GM23338 (cell line): ENCODE data around the gene TERB1. TPM values are rescaled to one million over a fixed set of nuclear protein-coding genes. Genes with fewer than 3 reads are reported as not detected.

Experiments
- ATAC-seq: fragments of 200-7000 bp; cut with Tn5 transposase; 3 replicates; pipeline ENCODE4 v1.9.1; 2020
- DNase-seq: peaks from one replicate; pipeline ENCODE4 v3.0.0-alpha.2; 2015; ENCODE audit warnings: low spot score
- H2AFZ ChIP-seq: fragments of 200-600 bp; sonication (generic); 2 replicates; pipeline ENCODE4 v1.8.0; 2016; ENCODE audit warnings: antibody characterized with exemption, mild to moderate bottlenecking, moderate library complexity
- H3F3A ChIP-seq: fragments of 200-600 bp; sonication (generic); replicated peaks from 2 replicates; pipeline ENCODE4 v1.8.0; 2017; ENCODE audit warnings: antibody characterized with exemption, mixed run types, low read depth
- H3K27ac ChIP-seq: fragments of 200-600 bp; sonication (generic); 2 replicates; pipeline ENCODE4 v1.6.1; 2016; ENCODE audit warnings: low read depth
- H3K27me3 ChIP-seq: fragments of 200-600 bp; sonication (generic); 2 replicates; pipeline ENCODE4 v1.8.0; 2016; ENCODE audit warnings: mild to moderate bottlenecking, mixed run types, moderate library complexity; ENCODE audit not compliant: insufficient read depth
- H3K36me3 ChIP-seq: fragments of 200-600 bp; sonication (generic); 2 replicates; pipeline ENCODE4 v1.8.0; 2016; ENCODE audit warnings: mild to moderate bottlenecking; ENCODE audit not compliant: insufficient read depth
- H3K4me1 ChIP-seq: fragments of 200-600 bp; sonication (generic); 2 replicates; pipeline ENCODE4 v1.8.0; 2016; ENCODE audit warnings: mild to moderate bottlenecking, moderate library complexity; ENCODE audit not compliant: insufficient read depth
- H3K4me2 ChIP-seq: fragments of 200-600 bp; sonication (generic); 2 replicates; pipeline ENCODE4 v1.7.1; 2017; ENCODE audit warnings: mixed run types
- H3K4me3 ChIP-seq: fragments of 200-600 bp; sonication (generic); 2 replicates; pipeline ENCODE4 v1.6.1; 2016; ENCODE audit warnings: mixed run types
- H3K79me2 ChIP-seq: fragments of 200-600 bp; sonication (generic); replicated peaks from 2 replicates; pipeline ENCODE4 v1.8.0; 2017; ENCODE audit warnings: mild to moderate bottlenecking; ENCODE audit not compliant: insufficient read depth
- H3K9me2 ChIP-seq: fragments of 200-600 bp; sonication (generic); 2 replicates; pipeline ENCODE4 v1.8.0; 2017; ENCODE audit not compliant: insufficient read depth
- H4K20me1 ChIP-seq: fragments of 200-600 bp; sonication (generic); replicated peaks from 2 replicates; pipeline ENCODE4 v1.8.0; 2017; ENCODE audit warnings: mild to moderate bottlenecking; ENCODE audit not compliant: insufficient read depth
- H3K27ac Mint-ChIP-seq: 2 replicates; pipeline ENCODE4 v1.8.0; 2020; ENCODE audit warnings: inconsistent platforms, mild to moderate bottlenecking, moderate library complexity, mixed read lengths
- H3K27me3 Mint-ChIP-seq: 3 replicates; pipeline ENCODE4 v1.8.0; 2022; ENCODE audit warnings: low read depth, mild to moderate bottlenecking, moderate library complexity, mixed read lengths, inconsistent platforms; ENCODE audit not compliant: insufficient read depth, poor library complexity
- H3K36me3 Mint-ChIP-seq: 3 replicates; pipeline ENCODE4 v1.8.0; 2021; ENCODE audit warnings: low read depth, mild to moderate bottlenecking, inconsistent platforms, moderate library complexity, mixed read lengths
- H3K4me1 Mint-ChIP-seq: 3 replicates; pipeline ENCODE4 v1.8.0; 2020; ENCODE audit warnings: mild to moderate bottlenecking, inconsistent platforms, mixed read lengths
- H3K4me3 Mint-ChIP-seq: 3 replicates; pipeline ENCODE4 v1.8.0; 2021; ENCODE audit warnings: moderate library complexity, mild to moderate bottlenecking, inconsistent platforms, mixed read lengths
- H3K9me3 Mint-ChIP-seq: 3 replicates; pipeline ENCODE4 v1.8.0; 2020; ENCODE audit warnings: moderate library complexity, mild to moderate bottlenecking, inconsistent platforms, mixed read lengths
- EZH2 ChIP-seq: fragments of 200-600 bp; sonication (generic); IDR thresholded peaks from one replicate; pipeline ENCODE4 v1.8.0; 2017; ENCODE audit warnings: antibody characterized with exemption, mild to moderate bottlenecking, low read depth; ENCODE audit not compliant: unreplicated experiment
- JUNB ChIP-seq: IDR thresholded peaks from one replicate; pipeline ENCODE4 v1.6.1; 2016; ENCODE audit warnings: antibody characterized with exemption; ENCODE audit not compliant: unreplicated experiment
- NANOG ChIP-seq: IDR thresholded peaks from 2 replicates; pipeline ENCODE4 v1.6.1; 2016; ENCODE audit warnings: antibody characterized with exemption, borderline replicate concordance
- POLR2AphosphoS5 ChIP-seq: IDR thresholded peaks from 2 replicates; pipeline ENCODE4 v1.6.1; 2016; ENCODE audit warnings: antibody characterized with exemption, low read depth
- STAT1 ChIP-seq: IDR thresholded peaks from one replicate; pipeline ENCODE4 v1.6.1; 2016; ENCODE audit warnings: antibody characterized with exemption; ENCODE audit not compliant: unreplicated experiment
- ZNF114 ChIP-seq: fragments of 250-450 bp; sonication (Bioruptor Pico); IDR thresholded peaks from 2 replicates; pipeline ENCODE4 v1.5.0; 2020; ENCODE audit warnings: mild to moderate bottlenecking, moderate library complexity
- ZNF331 ChIP-seq: fragments of 250-450 bp; sonication (Bioruptor Pico); IDR thresholded peaks from 2 replicates; pipeline ENCODE4 v1.5.0; 2020; ENCODE audit warnings: low read depth, mild to moderate bottlenecking, moderate library complexity
- polyA plus RNA-seq: library from polyadenylated mRNA; unstranded; fragments of >200 nt; fragmentation: Nextera tagmentation; extraction: Ambion mirVana; gene quantifications from 2 replicates; pipeline ENCODE4 v1.2.1, GENCODE V29; 2016
- total RNA-seq: library from RNA; depleted of rRNA; stranded (reverse); fragments of >200 nt; shearing (Covaris generic); gene quantifications from 2 replicates; pipeline ENCODE4 v1.2.3, GENCODE V29; 2014
- TF ChIP-seq, protein P1 (sequence below), 2 experiments: fragments of 200-600 bp in 1 of 2; sonication (generic) in 1 of 2; conservative IDR thresholded peaks; 2 replicates each; pipeline versions ENCODE4 v1.5.1 to v1.6.1; 2016 to 2017; ENCODE audit warnings: antibody characterized with exemption in 2 of 2, low read depth in 2 of 2, mild to moderate bottlenecking in 2 of 2, moderate library complexity in 1 of 2
- TF ChIP-seq, protein P2 (sequence below): fragments of 250-450 bp; sonication (Bioruptor Pico); IDR thresholded peaks from 2 replicates; pipeline ENCODE4 v1.5.0; 2020; ENCODE audit warnings: mild to moderate bottlenecking, moderate library complexity
- TF ChIP-seq, protein P3 (sequence below): IDR thresholded peaks from one replicate; pipeline ENCODE4 v1.6.1; 2018; ENCODE audit warnings: antibody characterized with exemption; ENCODE audit not compliant: unreplicated experiment
- TF ChIP-seq, protein P4 (sequence below): IDR thresholded peaks from 2 replicates; pipeline ENCODE4 v1.6.1; 2016; ENCODE audit warnings: antibody characterized with exemption

TERB1 gene
- total and polyA plus RNA-seq, 2 experiments from 2014 or later: not detected

DNA sequence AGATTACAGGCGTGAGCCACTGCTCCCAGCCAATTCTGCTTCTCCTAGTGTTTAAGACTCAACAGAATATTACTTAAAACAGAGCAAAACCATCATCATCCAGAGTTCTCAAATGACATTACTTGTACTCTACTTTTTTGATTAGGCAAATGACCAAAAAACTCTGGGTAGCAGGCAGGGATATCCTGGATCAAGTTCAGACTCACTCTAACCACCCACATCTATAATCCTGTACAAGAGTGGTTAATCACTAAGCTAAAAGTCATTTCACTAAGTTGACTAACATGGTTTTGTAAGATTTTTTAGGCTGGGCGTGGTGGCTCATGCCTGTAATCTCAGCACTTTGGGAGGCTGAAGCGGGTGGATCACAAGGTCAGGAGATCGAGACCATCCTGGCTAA lies 22.6 kb upstream of the TERB1 start (continued):
- TF ChIP-seq, protein P1, sequence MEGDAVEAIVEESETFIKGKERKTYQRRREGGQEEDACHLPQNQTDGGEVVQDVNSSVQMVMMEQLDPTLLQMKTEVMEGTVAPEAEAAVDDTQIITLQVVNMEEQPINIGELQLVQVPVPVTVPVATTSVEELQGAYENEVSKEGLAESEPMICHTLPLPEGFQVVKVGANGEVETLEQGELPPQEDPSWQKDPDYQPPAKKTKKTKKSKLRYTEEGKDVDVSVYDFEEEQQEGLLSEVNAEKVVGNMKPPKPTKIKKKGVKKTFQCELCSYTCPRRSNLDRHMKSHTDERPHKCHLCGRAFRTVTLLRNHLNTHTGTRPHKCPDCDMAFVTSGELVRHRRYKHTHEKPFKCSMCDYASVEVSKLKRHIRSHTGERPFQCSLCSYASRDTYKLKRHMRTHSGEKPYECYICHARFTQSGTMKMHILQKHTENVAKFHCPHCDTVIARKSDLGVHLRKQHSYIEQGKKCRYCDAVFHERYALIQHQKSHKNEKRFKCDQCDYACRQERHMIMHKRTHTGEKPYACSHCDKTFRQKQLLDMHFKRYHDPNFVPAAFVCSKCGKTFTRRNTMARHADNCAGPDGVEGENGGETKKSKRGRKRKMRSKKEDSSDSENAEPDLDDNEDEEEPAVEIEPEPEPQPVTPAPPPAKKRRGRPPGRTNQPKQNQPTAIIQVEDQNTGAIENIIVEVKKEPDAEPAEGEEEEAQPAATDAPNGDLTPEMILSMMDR (conservative IDR thresholded peaks at IDR 0.05; ENCODE audit: low read depth in 2 of 2): no peak
- TF ChIP-seq, protein P2, sequence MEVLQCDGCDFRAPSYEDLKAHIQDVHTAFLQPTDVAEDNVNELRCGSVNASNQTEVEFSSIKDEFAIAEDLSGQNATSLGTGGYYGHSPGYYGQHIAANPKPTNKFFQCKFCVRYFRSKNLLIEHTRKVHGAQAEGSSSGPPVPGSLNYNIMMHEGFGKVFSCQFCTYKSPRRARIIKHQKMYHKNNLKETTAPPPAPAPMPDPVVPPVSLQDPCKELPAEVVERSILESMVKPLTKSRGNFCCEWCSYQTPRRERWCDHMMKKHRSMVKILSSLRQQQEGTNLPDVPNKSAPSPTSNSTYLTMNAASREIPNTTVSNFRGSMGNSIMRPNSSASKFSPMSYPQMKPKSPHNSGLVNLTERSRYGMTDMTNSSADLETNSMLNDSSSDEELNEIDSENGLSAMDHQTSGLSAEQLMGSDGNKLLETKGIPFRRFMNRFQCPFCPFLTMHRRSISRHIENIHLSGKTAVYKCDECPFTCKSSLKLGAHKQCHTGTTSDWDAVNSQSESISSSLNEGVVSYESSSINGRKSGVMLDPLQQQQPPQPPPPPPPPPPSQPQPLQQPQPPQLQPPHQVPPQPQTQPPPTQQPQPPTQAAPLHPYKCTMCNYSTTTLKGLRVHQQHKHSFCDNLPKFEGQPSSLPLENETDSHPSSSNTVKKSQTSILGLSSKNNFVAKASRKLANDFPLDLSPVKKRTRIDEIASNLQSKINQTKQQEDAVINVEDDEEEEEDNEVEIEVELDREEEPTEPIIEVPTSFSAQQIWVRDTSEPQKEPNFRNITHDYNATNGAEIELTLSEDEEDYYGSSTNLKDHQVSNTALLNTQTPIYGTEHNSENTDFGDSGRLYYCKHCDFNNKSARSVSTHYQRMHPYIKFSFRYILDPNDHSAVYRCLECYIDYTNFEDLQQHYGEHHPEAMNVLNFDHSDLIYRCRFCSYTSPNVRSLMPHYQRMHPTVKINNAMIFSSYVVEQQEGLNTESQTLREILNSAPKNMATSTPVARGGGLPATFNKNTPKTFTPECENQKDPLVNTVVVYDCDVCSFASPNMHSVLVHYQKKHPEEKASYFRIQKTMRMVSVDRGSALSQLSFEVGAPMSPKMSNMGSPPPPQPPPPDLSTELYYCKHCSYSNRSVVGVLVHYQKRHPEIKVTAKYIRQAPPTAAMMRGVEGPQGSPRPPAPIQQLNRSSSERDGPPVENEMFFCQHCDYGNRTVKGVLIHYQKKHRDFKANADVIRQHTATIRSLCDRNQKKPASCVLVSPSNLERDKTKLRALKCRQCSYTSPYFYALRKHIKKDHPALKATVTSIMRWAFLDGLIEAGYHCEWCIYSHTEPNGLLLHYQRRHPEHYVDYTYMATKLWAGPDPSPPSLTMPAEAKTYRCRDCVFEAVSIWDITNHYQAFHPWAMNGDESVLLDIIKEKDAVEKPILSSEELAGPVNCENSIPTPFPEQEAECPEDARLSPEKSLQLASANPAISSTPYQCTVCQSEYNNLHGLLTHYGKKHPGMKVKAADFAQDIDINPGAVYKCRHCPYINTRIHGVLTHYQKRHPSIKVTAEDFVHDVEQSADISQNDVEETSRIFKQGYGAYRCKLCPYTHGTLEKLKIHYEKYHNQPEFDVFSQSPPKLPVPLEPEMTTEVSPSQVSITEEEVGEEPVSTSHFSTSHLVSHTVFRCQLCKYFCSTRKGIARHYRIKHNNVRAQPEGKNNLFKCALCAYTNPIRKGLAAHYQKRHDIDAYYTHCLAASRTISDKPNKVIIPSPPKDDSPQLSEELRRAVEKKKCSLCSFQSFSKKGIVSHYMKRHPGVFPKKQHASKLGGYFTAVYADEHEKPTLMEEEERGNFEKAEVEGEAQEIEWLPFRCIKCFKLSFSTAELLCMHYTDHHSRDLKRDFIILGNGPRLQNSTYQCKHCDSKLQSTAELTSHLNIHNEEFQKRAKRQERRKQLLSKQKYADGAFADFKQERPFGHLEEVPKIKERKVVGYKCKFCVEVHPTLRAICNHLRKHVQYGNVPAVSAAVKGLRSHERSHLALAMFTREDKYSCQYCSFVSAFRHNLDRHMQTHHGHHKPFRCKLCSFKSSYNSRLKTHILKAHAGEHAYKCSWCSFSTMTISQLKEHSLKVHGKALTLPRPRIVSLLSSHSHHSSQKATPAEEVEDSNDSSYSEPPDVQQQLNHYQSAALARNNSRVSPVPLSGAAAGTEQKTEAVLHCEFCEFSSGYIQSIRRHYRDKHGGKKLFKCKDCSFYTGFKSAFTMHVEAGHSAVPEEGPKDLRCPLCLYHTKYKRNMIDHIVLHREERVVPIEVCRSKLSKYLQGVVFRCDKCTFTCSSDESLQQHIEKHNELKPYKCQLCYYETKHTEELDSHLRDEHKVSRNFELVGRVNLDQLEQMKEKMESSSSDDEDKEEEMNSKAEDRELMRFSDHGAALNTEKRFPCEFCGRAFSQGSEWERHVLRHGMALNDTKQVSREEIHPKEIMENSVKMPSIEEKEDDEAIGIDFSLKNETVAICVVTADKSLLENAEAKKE (CRISPR knock-in tag): no peak
- TF ChIP-seq EZH2 (no peak), POLR2AphosphoS5 (no peak), JUNB (no peak), ZNF114 (CRISPR knock-in tag) (no peak)

DNA sequence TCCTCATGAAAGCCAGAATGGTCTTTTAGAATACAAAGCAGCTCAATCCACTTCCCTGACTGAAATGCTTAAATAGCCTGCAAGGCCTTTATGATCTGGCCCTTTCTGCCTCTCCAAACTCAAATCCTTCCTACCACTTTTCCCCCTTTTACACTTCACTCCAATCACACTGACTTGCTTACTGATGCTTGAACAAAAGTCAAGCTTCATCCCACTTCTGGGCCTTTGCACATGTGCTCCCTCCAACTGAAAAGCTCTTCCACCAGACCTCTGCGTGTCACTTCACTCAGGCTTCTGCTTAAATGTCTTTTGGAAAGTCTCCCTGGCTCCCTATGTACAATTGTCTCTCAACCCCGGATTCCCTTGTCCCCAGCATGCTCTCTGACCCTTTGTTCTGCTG lies 13.3 kb upstream of the TERB1 start:
- no peak overlapping the region for H3K4me3 Mint-ChIP-seq
- H3K36me3 ChIP-seq: peaks cover 61% of the 10 kb centered on the region
- H4K20me1 ChIP-seq: peaks cover 4% of the 10 kb centered on the region
- no peaks in the 10 kb centered on the region for H3K4me1 ChIP-seq
- H3K36me3 Mint-ChIP-seq: peaks cover 89% of the 10 kb centered on the region
- no peaks in the 10 kb centered on the region for H3K27me3 ChIP-seq
- H3K4me3 ChIP-seq: no peak overlapping the region
- no peaks in the 10 kb centered on the region for H3K9me3 Mint-ChIP-seq
- DNase-seq: no peak
- no peaks in the 10 kb centered on the region for H3K79me2 ChIP-seq
- H3K4me2 ChIP-seq: no peak overlapping the region
- H3K27ac Mint-ChIP-seq: no peak overlapping the region
- no peaks in the 10 kb centered on the region for H3K4me1 Mint-ChIP-seq
- no peaks in the 10 kb centered on the region for H3K27me3 Mint-ChIP-seq
- H3F3A ChIP-seq: no peaks in the 10 kb centered on the region
- no peaks in the 10 kb centered on the region for H3K9me2 ChIP-seq
- no peak for ATAC-seq
- H3K27ac ChIP-seq: no peak overlapping the region
- H2AFZ ChIP-seq: no peak overlapping the region
- TF ChIP-seq, protein P3, sequence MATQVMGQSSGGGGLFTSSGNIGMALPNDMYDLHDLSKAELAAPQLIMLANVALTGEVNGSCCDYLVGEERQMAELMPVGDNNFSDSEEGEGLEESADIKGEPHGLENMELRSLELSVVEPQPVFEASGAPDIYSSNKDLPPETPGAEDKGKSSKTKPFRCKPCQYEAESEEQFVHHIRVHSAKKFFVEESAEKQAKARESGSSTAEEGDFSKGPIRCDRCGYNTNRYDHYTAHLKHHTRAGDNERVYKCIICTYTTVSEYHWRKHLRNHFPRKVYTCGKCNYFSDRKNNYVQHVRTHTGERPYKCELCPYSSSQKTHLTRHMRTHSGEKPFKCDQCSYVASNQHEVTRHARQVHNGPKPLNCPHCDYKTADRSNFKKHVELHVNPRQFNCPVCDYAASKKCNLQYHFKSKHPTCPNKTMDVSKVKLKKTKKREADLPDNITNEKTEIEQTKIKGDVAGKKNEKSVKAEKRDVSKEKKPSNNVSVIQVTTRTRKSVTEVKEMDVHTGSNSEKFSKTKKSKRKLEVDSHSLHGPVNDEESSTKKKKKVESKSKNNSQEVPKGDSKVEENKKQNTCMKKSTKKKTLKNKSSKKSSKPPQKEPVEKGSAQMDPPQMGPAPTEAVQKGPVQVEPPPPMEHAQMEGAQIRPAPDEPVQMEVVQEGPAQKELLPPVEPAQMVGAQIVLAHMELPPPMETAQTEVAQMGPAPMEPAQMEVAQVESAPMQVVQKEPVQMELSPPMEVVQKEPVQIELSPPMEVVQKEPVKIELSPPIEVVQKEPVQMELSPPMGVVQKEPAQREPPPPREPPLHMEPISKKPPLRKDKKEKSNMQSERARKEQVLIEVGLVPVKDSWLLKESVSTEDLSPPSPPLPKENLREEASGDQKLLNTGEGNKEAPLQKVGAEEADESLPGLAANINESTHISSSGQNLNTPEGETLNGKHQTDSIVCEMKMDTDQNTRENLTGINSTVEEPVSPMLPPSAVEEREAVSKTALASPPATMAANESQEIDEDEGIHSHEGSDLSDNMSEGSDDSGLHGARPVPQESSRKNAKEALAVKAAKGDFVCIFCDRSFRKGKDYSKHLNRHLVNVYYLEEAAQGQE: no peak
- no peak for TF ChIP-seq ZNF114 (CRISPR knock-in tag)
- TF ChIP-seq, protein P4, sequence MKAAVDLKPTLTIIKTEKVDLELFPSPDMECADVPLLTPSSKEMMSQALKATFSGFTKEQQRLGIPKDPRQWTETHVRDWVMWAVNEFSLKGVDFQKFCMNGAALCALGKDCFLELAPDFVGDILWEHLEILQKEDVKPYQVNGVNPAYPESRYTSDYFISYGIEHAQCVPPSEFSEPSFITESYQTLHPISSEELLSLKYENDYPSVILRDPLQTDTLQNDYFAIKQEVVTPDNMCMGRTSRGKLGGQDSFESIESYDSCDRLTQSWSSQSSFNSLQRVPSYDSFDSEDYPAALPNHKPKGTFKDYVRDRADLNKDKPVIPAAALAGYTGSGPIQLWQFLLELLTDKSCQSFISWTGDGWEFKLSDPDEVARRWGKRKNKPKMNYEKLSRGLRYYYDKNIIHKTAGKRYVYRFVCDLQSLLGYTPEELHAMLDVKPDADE: no peak
- TF ChIP-seq ZNF331: no peak
- TF ChIP-seq EZH2: no peak
- TF ChIP-seq, protein P1 (conservative IDR thresholded peaks at IDR 0.05; ENCODE audit: low read depth in 2 of 2): no peak
- TF ChIP-seq STAT1: no peak
- TF ChIP-seq NANOG: no peak
